GM12878 (cell line): Measurements from ENCODE around the gene ACTR2. TPM values are rescaled to one million over a fixed set of nuclear protein-coding genes. Genes with fewer than 3 reads are reported as not detected.

Source experiments
- ATAC-seq: fragments of 200-7000 bp; cut with Tn5 transposase; 3 replicates; pipeline ENCODE4 v1.9.1; 2020; ENCODE audit warnings: mild to moderate bottlenecking, moderate library complexity
- BruUV-seq: library from RNA; stranded (reverse); fragments of 400-500 nt; replicated peaks from 2 replicates; lab custom pipeline; 2021; lab: Mats Ljungman, UMichigan
- CTCF ChIA-PET: fragments of 300-600 bp; sonication (Branson Sonifier 250); formaldehyde crosslinking; extraction: SDS; loops from one replicate; lab custom pipeline; 2021; ENCODE audit warnings: inconsistent platforms; lab: Yijun Ruan, JAX
- POLR2A ChIA-PET: fragments of 350-600 bp; formaldehyde crosslinking; extraction: SDS; loops from one replicate; lab custom pipeline; 2021; ENCODE audit warnings: inconsistent platforms; lab: Charles Lee
- RAD21 ChIA-PET: fragments of 300-600 bp; sonication (Branson Sonifier 250); formaldehyde crosslinking; loops from one replicate; lab custom pipeline; 2023; ENCODE audit warnings: antibody characterized with exemption; ENCODE audit not compliant: unreplicated experiment; lab: Charles Lee
- SMC1A ChIA-PET: fragments of 300-600 bp; sonication (Branson Sonifier 250); formaldehyde crosslinking; loops from one replicate; lab custom pipeline; 2023; ENCODE audit not compliant: unreplicated experiment, uncharacterized antibody; lab: Charles Lee
- DNase-seq: peaks from one replicate; pipeline ENCODE4 v3.0.0-alpha.2; 2011; ENCODE audit warnings: low read depth, low spot score
- FAIRE-seq: peaks from 3 replicates; lab custom pipeline; 2011; peaks lifted over from hg19 to GRCh38; lab: Jason Lieb, UNC
- H2AFZ ChIP-seq: 2 replicates; pipeline ENCODE4 v1.6.0; 2011; ENCODE audit warnings: low read depth, low read length, control low read depth; ENCODE audit not compliant: control insufficient read depth
- H3K27ac ChIP-seq: 2 replicates; pipeline ENCODE4 v1.5.1; 2011; ENCODE audit warnings: control low read depth; ENCODE audit not compliant: control insufficient read depth, insufficient read depth
- H3K27me3 ChIP-seq, 2 experiments: replicated peaks in 1 of 2; 2 replicates each; pipeline versions ENCODE4 v1.6.0 to v1.6.1; 2011; ENCODE audit warnings: low read length in 1 of 2; ENCODE audit not compliant: control insufficient read depth in 2 of 2, insufficient read depth in 2 of 2
- H3K36me3 ChIP-seq, 2 experiments: 2 replicates each; pipeline ENCODE4 v1.5.1; 2011; ENCODE audit warnings: low read length in 1 of 2; ENCODE audit not compliant: control insufficient read depth in 2 of 2, insufficient read depth in 2 of 2
- H3K4me1 ChIP-seq: 2 replicates; pipeline ENCODE4 v1.6.1; 2011; ENCODE audit warnings: mild to moderate bottlenecking, low read length, moderate library complexity, mixed read lengths; ENCODE audit not compliant: control insufficient read depth, insufficient read depth
- H3K4me2 ChIP-seq: 2 replicates; pipeline ENCODE4 v1.6.0; 2011; ENCODE audit warnings: control low read depth; ENCODE audit not compliant: control insufficient read depth, insufficient read depth
- H3K4me3 ChIP-seq: fragments of 200-600 bp; sonication (generic); 2 replicates; pipeline ENCODE4 v1.5.1; 2016
- H3K79me2 ChIP-seq: 2 replicates; pipeline ENCODE4 v1.6.0; 2011; ENCODE audit warnings: low read length; ENCODE audit not compliant: control insufficient read depth, insufficient read depth
- H3K9ac ChIP-seq: 2 replicates; pipeline ENCODE4 v1.8.0; 2011; ENCODE audit warnings: low read length, control low read depth, mixed read lengths; ENCODE audit not compliant: control insufficient read depth, insufficient read depth
- H3K9me3 ChIP-seq: replicated peaks from 3 replicates; pipeline ENCODE4 v1.5.1; 2011; ENCODE audit warnings: mild to moderate bottlenecking, low read length; ENCODE audit not compliant: control insufficient read depth, insufficient read depth
- H4K20me1 ChIP-seq: 2 replicates; pipeline ENCODE4 v1.6.0; 2011; ENCODE audit not compliant: control insufficient read depth, insufficient read depth
- CBFB ChIP-seq: IDR thresholded peaks from 2 replicates; pipeline ENCODE4 v1.6.1; 2016; ENCODE audit warnings: antibody characterized with exemption, low read depth
- KAT2A ChIP-seq: conservative IDR thresholded peaks from 2 replicates; pipeline ENCODE4 v1.6.1; 2011; ENCODE audit warnings: low read depth, low read length; ENCODE audit not compliant: control insufficient read depth
- LARP7 ChIP-seq: fragments of 450-650 bp; IDR thresholded peaks from 2 replicates; pipeline ENCODE4 v1.6.1; 2017; ENCODE audit warnings: mild to moderate bottlenecking
- MYB ChIP-seq: fragments of 150-350 bp; IDR thresholded peaks from 2 replicates; pipeline ENCODE4 v1.6.1; 2014; ENCODE audit warnings: mild to moderate bottlenecking, low read depth, low read length, borderline replicate concordance
- NBN ChIP-seq: fragments of 450-650 bp; IDR thresholded peaks from 2 replicates; pipeline ENCODE4 v1.6.1; 2016
- PAX5 ChIP-seq: IDR thresholded peaks from 2 replicates; pipeline ENCODE4 v1.6.1; 2011; ENCODE audit warnings: low read depth, low read length, borderline replicate concordance
- POLR2AphosphoS2 ChIP-seq: IDR thresholded peaks from 2 replicates; pipeline ENCODE4 v1.6.1; 2011; ENCODE audit warnings: low read depth, mild to moderate bottlenecking, low read length, improper control_type of control experiment, moderate library complexity
- SP1 ChIP-seq: IDR thresholded peaks from one replicate; pipeline ENCODE4 v1.6.1; 2011; ENCODE audit warnings: low read depth, low read length
- STAT1 ChIP-seq: fragments of 450-650 bp; conservative IDR thresholded peaks from 2 replicates; pipeline ENCODE4 v1.6.1; 2014; ENCODE audit warnings: antibody characterized with exemption, mild to moderate bottlenecking
- ZBED1 ChIP-seq: IDR thresholded peaks from 2 replicates; pipeline ENCODE4 v1.6.1; 2016; ENCODE audit warnings: borderline replicate concordance
- WGBS: methylation state at CpG from one replicate; pipeline ENCODE4 v1.1.6; 2016; ENCODE audit warnings: low lambda C conversion rate; ENCODE audit not compliant: insufficient replicate concordance, insufficient coverage; ENCODE audit errors: missing lambda C conversion rate; 5-methylcytosine and 5-hydroxymethylcytosine counted together
- in situ Hi-C: fragments of 300-500 bp; cut with MboI; formaldehyde crosslinking; loops from 9 replicates; pipeline ENCODE4 v1.14.3; 2018; ENCODE audit warnings: mixed read lengths
- intact Hi-C: fragments of 100-400 bp; cut with micrococcal nuclease; formaldehyde crosslinking; loops from one replicate; pipeline ENCODE4 v1.14.2; 2022; ENCODE audit not compliant: unreplicated experiment
- polyA plus RNA-seq, 11 experiments: library from polyadenylated mRNA; depleted of rRNA in 4 of 11; unstranded in 6 of 11; stranded (reverse) in 5 of 11; fragments of >200 nt; fragmentation: Nextera tagmentation in 4 of 11; fragmentation: Illumina TruSeq in 1 of 11; extraction: Ambion mirVana in 4 of 11; extraction: Trizol in 1 of 11; gene quantifications; 1 replicate in 1 of 11; 2 replicates in 10 of 11; pipeline versions ENCODE4 v1.2.1 to v1.2.3, GENCODE V29; 2011 to 2016; ENCODE audit warnings: inconsistent platforms in 2 of 11, missing spikeins in 2 of 11, low read depth in 1 of 11
- total RNA-seq, 4 experiments: library from RNA; depleted of rRNA in 3 of 4; stranded (reverse); fragments of >200 nt in 3 of 4; fragmentation: Illumina TruSeq in 1 of 4; extraction: Trizol in 1 of 4; gene quantifications; 2 replicates each; pipeline versions ENCODE4 v1.2.1 to v1.2.3, GENCODE V29; 2013 to 2021
- TF ChIP-seq, protein P1 (sequence below): fragments of 450-650 bp; IDR thresholded peaks from 2 replicates; pipeline ENCODE4 v1.6.1; 2017; ENCODE audit warnings: mild to moderate bottlenecking, moderate library complexity
- TF ChIP-seq, protein P2 (sequence below): IDR thresholded peaks from 2 replicates; pipeline ENCODE4 v1.6.1; 2012; ENCODE audit warnings: mild to moderate bottlenecking, low read depth, low read length
- TF ChIP-seq, protein P3 (sequence below): fragments of 450-650 bp; formaldehyde crosslinking; IDR thresholded peaks from 2 replicates; pipeline ENCODE4 v1.5.0; 2022; ENCODE audit warnings: mild to moderate bottlenecking, missing genetic modification characterization

The ACTR2 gene
- total and polyA plus RNA-seq, 10 of the 15 experiments (the other 5 are each of a cell fraction or from before 2014, with no cell fraction given) = 94.2 to 401 (median 195) TPM

DNA sequence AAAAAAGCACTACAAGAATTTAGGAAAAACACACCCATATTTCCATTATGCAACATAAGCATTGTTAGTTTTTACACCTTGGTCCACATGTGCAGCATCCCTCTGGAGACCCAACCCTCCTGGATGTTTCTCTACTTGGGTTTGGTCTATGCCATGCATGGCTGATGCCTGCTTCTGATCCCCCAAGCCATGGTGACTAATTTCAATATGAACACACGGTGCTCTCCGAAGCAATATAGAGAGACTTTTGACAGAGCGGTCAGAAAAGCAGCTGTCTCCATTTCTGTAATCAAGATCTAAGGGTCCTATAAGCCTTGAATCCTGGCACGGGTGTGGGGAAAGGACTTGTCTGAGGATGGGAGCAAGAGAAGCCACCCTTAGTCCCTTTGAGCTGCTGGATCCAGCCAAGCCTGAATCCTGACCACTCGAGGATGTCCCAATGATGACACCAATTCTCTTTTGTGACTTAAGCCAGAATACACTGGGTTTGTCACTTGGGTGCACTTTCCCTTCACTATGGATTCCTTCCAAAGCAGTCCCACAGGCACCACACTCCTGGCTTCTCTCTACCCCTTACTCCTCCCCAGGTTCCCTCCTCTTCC is 91.5 kb downstream of the ACTR2 start:
- Histone ChIP-seq H2AFZ (no peak overlapping the region), H3K9me3 (peaks cover 9% of the 10 kb centered on the region), H3K79me2 (no peaks in the 10 kb centered on the region), H3K4me1 (peaks cover 34% of the 10 kb centered on the region), H3K4me2 (no peak overlapping the region), H3K9ac (no peak overlapping the region), H3K27ac (no peak overlapping the region), H3K27me3 (no peaks in the 10 kb centered on the region), H3K36me3 (no peaks in the 10 kb centered on the region; a peak in 1 of 4 replicates), H3K4me3 (no peak overlapping the region), H4K20me1 (no peaks in the 10 kb centered on the region)
- BruUV-seq = no TSS peak
- in situ Hi-C loops = no loop called here
- ChIA-PET POLR2A (interaction anchor here (0.6 to 1.0 kb wide), 2 partner anchors 12 to 18 kb away, joined by 4 read pairs; no protein-coding TSS in a partner anchor), CTCF (interaction anchor here (1.3 to 1.9 kb wide), 3 partner anchors 17 to 54 kb away, joined by 3 to 10 read pairs (median 4); no protein-coding TSS in a partner anchor), SMC1A (interaction anchor here (0.6 to 3.0 kb wide), 19 partner anchors 10 to 172 kb away, joined by 3 to 29 read pairs (median 5); no protein-coding TSS in a partner anchor), RAD21 (interaction anchor here (0.7 to 3.8 kb wide), 7 partner anchors 18 to 255 kb away, joined by 3 to 17 read pairs (median 5); no protein-coding TSS in a partner anchor)
- FAIRE-seq = no peak
- intact Hi-C loops = no loop called here
- ATAC-seq = peak; percentile 29
- DNase-seq = no peak
- WGBS = 18% methylated on average over 5 of the region's 5 CpGs
- TF ChIP-seq PAX5 = peak; percentile 35; the same call in 1 of the 2 replicates
- TF ChIP-seq MYB = no peak
- TF ChIP-seq SP1 = no peak
- TF ChIP-seq, protein P1, sequence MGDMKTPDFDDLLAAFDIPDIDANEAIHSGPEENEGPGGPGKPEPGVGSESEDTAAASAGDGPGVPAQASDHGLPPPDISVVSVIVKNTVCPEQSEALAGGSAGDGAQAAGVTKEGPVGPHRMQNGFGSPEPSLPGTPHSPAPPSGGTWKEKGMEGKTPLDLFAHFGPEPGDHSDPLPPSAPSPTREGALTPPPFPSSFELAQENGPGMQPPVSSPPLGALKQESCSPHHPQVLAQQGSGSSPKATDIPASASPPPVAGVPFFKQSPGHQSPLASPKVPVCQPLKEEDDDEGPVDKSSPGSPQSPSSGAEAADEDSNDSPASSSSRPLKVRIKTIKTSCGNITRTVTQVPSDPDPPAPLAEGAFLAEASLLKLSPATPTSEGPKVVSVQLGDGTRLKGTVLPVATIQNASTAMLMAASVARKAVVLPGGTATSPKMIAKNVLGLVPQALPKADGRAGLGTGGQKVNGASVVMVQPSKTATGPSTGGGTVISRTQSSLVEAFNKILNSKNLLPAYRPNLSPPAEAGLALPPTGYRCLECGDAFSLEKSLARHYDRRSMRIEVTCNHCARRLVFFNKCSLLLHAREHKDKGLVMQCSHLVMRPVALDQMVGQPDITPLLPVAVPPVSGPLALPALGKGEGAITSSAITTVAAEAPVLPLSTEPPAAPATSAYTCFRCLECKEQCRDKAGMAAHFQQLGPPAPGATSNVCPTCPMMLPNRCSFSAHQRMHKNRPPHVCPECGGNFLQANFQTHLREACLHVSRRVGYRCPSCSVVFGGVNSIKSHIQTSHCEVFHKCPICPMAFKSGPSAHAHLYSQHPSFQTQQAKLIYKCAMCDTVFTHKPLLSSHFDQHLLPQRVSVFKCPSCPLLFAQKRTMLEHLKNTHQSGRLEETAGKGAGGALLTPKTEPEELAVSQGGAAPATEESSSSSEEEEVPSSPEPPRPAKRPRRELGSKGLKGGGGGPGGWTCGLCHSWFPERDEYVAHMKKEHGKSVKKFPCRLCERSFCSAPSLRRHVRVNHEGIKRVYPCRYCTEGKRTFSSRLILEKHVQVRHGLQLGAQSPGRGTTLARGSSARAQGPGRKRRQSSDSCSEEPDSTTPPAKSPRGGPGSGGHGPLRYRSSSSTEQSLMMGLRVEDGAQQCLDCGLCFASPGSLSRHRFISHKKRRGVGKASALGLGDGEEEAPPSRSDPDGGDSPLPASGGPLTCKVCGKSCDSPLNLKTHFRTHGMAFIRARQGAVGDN = no peak
- no peak for TF ChIP-seq NBN
- TF ChIP-seq ZBED1 = 0 out of 2 replicates have a peak, but pooled peaks have one; percentile 20
- no peak for TF ChIP-seq POLR2AphosphoS2
- TF ChIP-seq STAT1 = no peak
- no peak for TF ChIP-seq LARP7
- no peak for TF ChIP-seq KAT2A
- TF ChIP-seq, protein P2, sequence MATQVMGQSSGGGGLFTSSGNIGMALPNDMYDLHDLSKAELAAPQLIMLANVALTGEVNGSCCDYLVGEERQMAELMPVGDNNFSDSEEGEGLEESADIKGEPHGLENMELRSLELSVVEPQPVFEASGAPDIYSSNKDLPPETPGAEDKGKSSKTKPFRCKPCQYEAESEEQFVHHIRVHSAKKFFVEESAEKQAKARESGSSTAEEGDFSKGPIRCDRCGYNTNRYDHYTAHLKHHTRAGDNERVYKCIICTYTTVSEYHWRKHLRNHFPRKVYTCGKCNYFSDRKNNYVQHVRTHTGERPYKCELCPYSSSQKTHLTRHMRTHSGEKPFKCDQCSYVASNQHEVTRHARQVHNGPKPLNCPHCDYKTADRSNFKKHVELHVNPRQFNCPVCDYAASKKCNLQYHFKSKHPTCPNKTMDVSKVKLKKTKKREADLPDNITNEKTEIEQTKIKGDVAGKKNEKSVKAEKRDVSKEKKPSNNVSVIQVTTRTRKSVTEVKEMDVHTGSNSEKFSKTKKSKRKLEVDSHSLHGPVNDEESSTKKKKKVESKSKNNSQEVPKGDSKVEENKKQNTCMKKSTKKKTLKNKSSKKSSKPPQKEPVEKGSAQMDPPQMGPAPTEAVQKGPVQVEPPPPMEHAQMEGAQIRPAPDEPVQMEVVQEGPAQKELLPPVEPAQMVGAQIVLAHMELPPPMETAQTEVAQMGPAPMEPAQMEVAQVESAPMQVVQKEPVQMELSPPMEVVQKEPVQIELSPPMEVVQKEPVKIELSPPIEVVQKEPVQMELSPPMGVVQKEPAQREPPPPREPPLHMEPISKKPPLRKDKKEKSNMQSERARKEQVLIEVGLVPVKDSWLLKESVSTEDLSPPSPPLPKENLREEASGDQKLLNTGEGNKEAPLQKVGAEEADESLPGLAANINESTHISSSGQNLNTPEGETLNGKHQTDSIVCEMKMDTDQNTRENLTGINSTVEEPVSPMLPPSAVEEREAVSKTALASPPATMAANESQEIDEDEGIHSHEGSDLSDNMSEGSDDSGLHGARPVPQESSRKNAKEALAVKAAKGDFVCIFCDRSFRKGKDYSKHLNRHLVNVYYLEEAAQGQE = no peak
- TF ChIP-seq CBFB = no peak
- TF ChIP-seq, protein P3, sequence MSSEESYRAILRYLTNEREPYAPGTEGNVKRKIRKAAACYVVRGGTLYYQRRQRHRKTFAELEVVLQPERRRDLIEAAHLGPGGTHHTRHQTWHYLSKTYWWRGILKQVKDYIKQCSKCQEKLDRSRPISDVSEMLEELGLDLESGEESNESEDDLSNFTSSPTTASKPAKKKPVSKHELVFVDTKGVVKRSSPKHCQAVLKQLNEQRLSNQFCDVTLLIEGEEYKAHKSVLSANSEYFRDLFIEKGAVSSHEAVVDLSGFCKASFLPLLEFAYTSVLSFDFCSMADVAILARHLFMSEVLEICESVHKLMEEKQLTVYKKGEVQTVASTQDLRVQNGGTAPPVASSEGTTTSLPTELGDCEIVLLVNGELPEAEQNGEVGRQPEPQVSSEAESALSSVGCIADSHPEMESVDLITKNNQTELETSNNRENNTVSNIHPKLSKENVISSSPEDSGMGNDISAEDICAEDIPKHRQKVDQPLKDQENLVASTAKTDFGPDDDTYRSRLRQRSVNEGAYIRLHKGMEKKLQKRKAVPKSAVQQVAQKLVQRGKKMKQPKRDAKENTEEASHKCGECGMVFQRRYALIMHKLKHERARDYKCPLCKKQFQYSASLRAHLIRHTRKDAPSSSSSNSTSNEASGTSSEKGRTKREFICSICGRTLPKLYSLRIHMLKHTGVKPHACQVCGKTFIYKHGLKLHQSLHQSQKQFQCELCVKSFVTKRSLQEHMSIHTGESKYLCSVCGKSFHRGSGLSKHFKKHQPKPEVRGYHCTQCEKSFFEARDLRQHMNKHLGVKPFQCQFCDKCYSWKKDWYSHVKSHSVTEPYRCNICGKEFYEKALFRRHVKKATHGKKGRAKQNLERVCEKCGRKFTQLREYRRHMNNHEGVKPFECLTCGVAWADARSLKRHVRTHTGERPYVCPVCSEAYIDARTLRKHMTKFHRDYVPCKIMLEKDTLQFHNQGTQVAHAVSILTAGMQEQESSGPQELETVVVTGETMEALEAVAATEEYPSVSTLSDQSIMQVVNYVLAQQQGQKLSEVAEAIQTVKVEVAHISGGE = no peak
